OCI-LY3 (cell line): Measurements from ENCODE around the gene CKAP4.

Experiments
- EZH2phosphoT487 ChIP-seq: fragments of 200-600 bp; shearing (Covaris generic); IDR thresholded peaks from 2 replicates; pipeline ENCODE4 v1.6.1; 2018; ENCODE audit warnings: antibody characterized with exemption, mixed run types, low read depth
- TF ChIP-seq, protein P1 (sequence below): fragments of 200-600, 300-600 bp; sonication (generic); IDR thresholded peaks from 2 replicates; pipeline ENCODE4 v1.5.1; 2014; ENCODE audit warnings: antibody characterized with exemption, low read length, low read depth

DNA sequence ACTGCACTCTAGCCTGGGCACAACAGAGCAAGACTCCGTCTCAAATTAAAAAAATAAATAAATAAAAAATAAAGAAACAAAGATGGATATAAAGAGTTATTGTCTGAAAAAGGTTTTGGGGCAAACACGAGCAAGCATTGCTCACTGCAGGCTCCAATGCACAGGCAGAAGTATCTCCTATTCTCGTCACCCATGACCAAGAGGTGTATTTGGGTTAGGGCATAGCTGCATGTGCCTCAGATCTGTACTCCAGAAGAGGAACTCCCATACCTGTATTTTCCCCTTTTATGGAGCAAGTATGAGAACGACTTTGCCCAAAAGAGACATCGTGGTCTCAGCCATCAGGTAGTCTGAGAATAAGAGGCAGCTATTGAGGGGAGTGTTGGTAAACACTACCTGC, 44.5 kb upstream of the CKAP4 start:
- TF ChIP-seq, protein P1, sequence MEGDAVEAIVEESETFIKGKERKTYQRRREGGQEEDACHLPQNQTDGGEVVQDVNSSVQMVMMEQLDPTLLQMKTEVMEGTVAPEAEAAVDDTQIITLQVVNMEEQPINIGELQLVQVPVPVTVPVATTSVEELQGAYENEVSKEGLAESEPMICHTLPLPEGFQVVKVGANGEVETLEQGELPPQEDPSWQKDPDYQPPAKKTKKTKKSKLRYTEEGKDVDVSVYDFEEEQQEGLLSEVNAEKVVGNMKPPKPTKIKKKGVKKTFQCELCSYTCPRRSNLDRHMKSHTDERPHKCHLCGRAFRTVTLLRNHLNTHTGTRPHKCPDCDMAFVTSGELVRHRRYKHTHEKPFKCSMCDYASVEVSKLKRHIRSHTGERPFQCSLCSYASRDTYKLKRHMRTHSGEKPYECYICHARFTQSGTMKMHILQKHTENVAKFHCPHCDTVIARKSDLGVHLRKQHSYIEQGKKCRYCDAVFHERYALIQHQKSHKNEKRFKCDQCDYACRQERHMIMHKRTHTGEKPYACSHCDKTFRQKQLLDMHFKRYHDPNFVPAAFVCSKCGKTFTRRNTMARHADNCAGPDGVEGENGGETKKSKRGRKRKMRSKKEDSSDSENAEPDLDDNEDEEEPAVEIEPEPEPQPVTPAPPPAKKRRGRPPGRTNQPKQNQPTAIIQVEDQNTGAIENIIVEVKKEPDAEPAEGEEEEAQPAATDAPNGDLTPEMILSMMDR = no peak
- no peak for TF ChIP-seq EZH2phosphoT487
